CD4-positive, alpha-beta T cell treated with Interleukin-15 for 4 hours (primary cell): ENCODE results near the gene ZFTA.

Experiments used
- DNase-seq: peaks from one replicate; pipeline ENCODE4 v3.0.0-alpha.2; 2020; ENCODE audit warnings: low spot score

Gene ZFTA

GRCh38 chr11:63749624-63750023, 19.0 kb downstream of the ZFTA start:
- no peak for DNase-seq

- no peak for DNase-seq
Observed at GRCh38 chr11:63747011-63747410, 21.6 kb downstream of the ZFTA start.

- DNase-seq: no peak
Observed at GRCh38 chr11:63745304-63746170, 23.0 kb downstream of the ZFTA start.

DNA sequence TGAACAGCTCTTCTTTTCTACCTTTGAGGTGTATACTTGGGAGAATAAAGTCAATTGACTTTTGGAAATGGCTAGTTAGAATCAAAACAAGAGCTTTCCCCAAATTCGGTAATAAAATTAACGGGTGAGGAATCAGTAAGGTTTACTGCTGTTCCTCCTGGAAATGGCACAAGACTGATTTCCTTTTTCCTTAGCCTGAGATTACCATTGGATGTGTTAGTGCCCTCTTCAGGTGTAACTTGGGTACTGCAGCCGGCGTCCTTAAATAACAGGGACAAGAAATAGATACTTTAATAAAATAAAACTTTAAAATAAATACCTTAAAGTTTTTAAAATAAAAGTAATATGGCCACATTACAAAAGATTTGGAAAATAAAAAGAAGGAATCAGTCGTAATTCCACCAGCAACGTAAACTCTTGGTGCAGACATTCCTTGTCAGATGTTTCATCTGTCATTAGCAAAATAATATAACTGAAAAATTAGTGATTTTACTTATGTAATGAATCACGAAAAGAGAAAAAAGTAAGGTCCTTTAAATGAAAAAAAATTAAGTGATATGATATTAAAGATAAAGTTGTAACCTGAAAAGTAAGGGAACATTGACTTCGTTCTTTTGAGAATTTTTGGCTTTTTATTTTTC, 29.7 kb downstream of the ZFTA start:
- peak; percentile 63 for DNase-seq

DNA sequence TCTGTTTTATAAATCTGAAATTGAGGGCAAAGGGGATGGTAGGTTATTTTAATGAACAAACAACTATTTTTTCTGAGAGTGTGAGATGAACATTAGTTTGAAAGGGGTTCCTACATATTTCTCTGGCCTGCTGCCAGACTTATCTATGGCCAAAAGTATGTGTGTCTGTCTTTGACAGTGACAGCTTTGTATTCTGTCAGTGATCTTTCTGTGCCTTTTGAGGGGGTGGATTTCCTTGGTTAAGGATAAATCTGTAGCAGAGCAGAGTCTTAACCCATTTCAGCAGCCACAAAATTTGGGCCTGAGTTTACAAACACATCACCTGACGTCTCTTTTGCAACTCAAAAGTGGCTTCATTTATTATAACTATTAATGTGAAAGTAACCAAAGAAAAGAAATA, 30.9 kb downstream of the ZFTA start:
- DNase-seq: no peak

- DNase-seq: no peak
Observed at GRCh38 chr11:63736864-63737263, 31.7 kb downstream of the ZFTA start.

DNA sequence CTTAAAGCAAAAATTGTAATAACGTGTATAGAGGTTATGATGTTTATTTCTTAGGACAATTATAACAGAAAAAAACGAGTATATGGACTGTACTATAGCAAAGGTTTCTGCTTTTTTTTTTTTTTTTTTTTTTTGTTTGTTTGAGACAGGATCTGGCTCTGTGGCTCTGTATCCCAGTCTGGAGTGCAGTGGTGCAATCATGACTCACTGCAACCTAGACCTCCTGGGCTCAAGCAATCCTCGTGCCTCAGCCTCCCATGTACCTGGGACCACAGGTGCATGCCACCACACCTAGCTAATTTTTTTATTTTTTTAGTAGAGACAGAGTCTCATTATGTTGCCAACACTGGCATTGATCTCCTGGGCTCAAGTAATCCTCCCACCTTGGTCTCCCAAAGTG, 39.2 kb downstream of the ZFTA start:
- DNase-seq: no peak

DNA sequence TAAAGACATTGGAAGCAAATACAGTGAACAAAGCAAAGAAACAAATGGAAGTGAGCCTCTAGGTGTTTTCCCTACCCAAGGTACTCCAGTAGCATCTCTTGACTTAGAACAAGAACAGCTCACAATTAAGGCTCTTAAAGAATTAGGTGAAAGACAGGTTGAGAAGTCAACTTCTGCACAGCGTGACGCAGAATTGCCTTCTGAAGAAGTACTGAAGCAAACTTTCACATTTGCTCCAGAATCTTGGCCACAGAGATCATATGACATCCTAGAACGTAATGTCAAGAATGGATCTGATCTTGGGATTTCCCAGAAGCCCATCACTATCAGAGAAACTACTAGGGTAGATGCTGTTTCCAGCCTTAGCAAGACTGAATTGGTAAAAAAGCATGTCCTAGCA, 48.0 kb downstream of the ZFTA start:
- DNase-seq: no peak

GRCh38 chr11:63719987-63720386, 48.6 kb downstream of the ZFTA start:
- DNase-seq: no peak

GRCh38 chr11:63719001-63719400, 49.6 kb downstream of the ZFTA start:
- DNase-seq: no peak
